Peyer's patch (tissue), 4 donors: ENCODE measurements around the gene CSF1R. TPM values are rescaled to one million over a fixed set of nuclear protein-coding genes. Genes with fewer than 3 reads are reported as not detected.

Experiments
- DNase-seq, 3 donors: peaks; one replicate each; pipeline ENCODE4 v3.0.0-alpha.2; 2017 to 2019
- H3K27ac ChIP-seq, 4 donors: fragments of 200-600 bp; sonication (generic); one replicate each; pipeline ENCODE4 v1.5.1; 2016 to 2019
- H3K27me3 ChIP-seq, 2 donors: fragments of 200-600 bp; sonication (generic); one replicate each; pipeline ENCODE4 v1.5.1; 2019
- H3K36me3 ChIP-seq, 3 donors: fragments of 200-600 bp; sonication (generic); one replicate each; pipeline ENCODE4 v1.5.1; 2016 to 2019
- H3K4me1 ChIP-seq, 4 donors: fragments of 200-600 bp; sonication (generic); one replicate each; pipeline ENCODE4 v1.5.1; 2016 to 2019
- H3K4me3 ChIP-seq, 4 donors: fragments of 200-600 bp; sonication (generic); 1 replicate in 3 of 4; 2 replicates in 1 of 4; pipeline ENCODE4 v1.5.1; 2016 to 2019; ENCODE audit warnings: mild to moderate bottlenecking in 1 of 4
- H3K9me3 ChIP-seq, 4 donors: fragments of 200-600 bp; sonication (generic); one replicate each; pipeline ENCODE4 v1.5.1; 2016 to 2019; ENCODE audit warnings: mild to moderate bottlenecking in 1 of 4
- POLR2A ChIP-seq, 2 donors: fragments of 450-650 bp; IDR thresholded peaks; one replicate each; pipeline ENCODE4 v1.5.1; 2017; ENCODE audit warnings: antibody characterized with exemption in 2 of 2, mild to moderate bottlenecking in 2 of 2, moderate library complexity in 2 of 2
- total RNA-seq, 4 donors: library from RNA; depleted of rRNA; stranded (reverse); fragments of >200 nt; gene quantifications; one replicate each; pipeline ENCODE4 v1.1.0, GENCODE V29; 2016
- TF ChIP-seq, protein P1 (sequence below), 6 experiments: fragments of 450-650 bp in 4 of 6; fragments of 200-600 bp in 2 of 6; sonication (generic) in 1 of 6; IDR thresholded peaks; one replicate each; pipeline ENCODE4 v1.5.1; 2017 to 2019; ENCODE audit warnings: antibody characterized with exemption in 6 of 6, mild to moderate bottlenecking in 3 of 6, moderate library complexity in 1 of 6

Gene CSF1R
- total RNA-seq, 4 donors from 2014 or later: 2.1 to 24.8 (median 13.5) TPM

DNA sequence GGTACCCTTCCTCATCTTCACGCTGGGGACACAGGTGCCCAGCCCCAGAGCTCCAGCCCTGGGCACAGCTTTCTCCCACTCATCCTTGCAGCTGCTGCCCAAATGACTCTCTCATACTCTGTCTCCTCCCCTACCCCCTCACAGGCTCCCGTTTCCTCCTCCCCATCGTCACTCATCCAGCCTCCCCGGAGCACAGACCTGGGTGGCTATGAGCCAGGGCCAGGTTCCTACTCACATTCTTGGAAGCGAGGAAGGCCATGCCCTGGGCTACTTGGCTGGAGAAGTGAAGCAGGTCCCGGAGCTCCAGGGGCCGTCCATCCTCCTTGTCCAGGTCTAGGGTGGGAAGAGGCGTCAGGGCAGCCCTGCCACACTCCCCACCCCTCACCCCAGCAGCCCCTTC, 29.3 kb downstream of the CSF1R start:
- DNase-seq: peak in 1 of 3 donors; percentile 44
- no peak for TF ChIP-seq POLR2A (IDR thresholded peaks at IDR 0.05)
- TF ChIP-seq, protein P1, sequence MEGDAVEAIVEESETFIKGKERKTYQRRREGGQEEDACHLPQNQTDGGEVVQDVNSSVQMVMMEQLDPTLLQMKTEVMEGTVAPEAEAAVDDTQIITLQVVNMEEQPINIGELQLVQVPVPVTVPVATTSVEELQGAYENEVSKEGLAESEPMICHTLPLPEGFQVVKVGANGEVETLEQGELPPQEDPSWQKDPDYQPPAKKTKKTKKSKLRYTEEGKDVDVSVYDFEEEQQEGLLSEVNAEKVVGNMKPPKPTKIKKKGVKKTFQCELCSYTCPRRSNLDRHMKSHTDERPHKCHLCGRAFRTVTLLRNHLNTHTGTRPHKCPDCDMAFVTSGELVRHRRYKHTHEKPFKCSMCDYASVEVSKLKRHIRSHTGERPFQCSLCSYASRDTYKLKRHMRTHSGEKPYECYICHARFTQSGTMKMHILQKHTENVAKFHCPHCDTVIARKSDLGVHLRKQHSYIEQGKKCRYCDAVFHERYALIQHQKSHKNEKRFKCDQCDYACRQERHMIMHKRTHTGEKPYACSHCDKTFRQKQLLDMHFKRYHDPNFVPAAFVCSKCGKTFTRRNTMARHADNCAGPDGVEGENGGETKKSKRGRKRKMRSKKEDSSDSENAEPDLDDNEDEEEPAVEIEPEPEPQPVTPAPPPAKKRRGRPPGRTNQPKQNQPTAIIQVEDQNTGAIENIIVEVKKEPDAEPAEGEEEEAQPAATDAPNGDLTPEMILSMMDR (IDR thresholded peaks at IDR 0.05): no peak

DNA sequence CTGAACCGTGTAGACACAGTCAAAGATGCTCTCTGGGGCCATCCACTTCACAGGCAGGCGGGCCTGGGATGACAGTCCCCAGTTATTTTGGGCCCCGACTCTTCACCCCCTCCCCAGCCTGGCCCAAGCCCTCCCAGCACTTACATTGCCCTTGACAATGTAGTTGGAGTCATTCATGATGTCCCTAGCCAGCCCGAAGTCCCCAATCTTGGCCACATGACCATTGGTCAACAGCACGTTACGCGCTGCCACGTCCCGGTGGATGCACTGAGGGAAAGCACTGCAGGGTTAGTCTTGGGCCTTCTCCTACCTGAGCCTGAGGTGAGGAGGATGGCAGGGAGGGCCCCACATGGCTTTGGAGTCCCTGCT, 30.3 kb downstream of the CSF1R start:
- TF ChIP-seq POLR2A (IDR thresholded peaks at IDR 0.05): no peak
- TF ChIP-seq, protein P1 (IDR thresholded peaks at IDR 0.05): no peak
- DNase-seq: peak in 1 of 3 donors; percentile 42
- H3K36me3 ChIP-seq: peaks cover 0 to 42% (median 2%) of the 10 kb centered on the region in 3 donors
- H3K9me3 ChIP-seq: no peaks in the 10 kb centered on the region
- H3K4me3 ChIP-seq: no peak overlapping the region
- no peak overlapping the region for H3K27ac ChIP-seq
- no peaks in the 10 kb centered on the region for H3K27me3 ChIP-seq
- no peaks in the 10 kb centered on the region for H3K4me1 ChIP-seq

More for the DNA sequence above, 29.3 kb downstream of the CSF1R start:
- H3K27ac ChIP-seq: no peak overlapping the region
- no peak overlapping the region for H3K4me3 ChIP-seq
- no peaks in the 10 kb centered on the region for H3K9me3 ChIP-seq
- H3K4me1 ChIP-seq: no peaks in the 10 kb centered on the region
- no peaks in the 10 kb centered on the region for H3K27me3 ChIP-seq
- peaks cover 0 to 32% (median 0%) of the 10 kb centered on the region in 3 donors for H3K36me3 ChIP-seq

DNA sequence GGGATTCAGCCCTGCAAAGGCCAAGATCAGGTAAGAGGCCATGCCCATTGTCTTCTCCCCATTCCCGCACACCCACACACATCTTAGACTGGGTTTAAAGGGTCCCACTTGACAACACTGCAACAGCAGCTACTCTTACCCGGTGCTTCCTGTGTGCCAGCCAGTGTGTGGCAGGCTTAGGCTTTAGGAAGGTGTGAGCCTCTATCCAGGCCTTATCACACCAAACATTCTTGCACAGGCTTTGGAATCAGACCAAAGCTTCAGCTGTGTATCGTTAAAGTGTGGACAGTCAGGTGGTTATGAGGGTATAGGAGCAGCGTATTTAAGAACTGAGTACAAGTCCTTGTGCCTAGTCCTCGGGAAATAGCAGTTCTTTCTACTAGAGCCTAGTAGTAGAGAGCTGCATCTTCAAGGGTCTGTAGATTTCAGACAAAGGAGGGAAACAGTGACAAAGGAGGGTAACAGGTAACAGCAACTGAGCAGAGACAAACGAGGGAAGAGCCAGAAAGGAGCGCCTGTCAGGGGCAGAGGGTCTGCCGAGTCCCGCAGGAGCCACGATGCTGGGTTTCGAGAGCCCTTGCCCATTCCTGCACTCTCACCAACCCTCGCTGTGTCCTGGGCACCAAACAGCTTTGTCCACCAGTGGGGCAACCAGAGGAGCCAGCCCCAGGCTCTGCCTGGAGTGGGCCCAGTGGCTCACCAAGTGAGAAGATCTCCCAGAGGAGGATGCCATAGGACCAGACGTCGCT, 30.9 kb downstream of the CSF1R start:
- H3K9me3 ChIP-seq: no peaks in the 10 kb centered on the region
- no peak overlapping the region for H3K27ac ChIP-seq
- H3K36me3 ChIP-seq: peaks cover 0 to 47% (median 2%) of the 10 kb centered on the region in 3 donors
- no peak overlapping the region for H3K4me3 ChIP-seq
- no peaks in the 10 kb centered on the region for H3K27me3 ChIP-seq
- TF ChIP-seq, protein P1 (IDR thresholded peaks at IDR 0.05): no peak
- TF ChIP-seq POLR2A (IDR thresholded peaks at IDR 0.05): no peak
- H3K4me1 ChIP-seq: no peaks in the 10 kb centered on the region
- peak in 1 of 3 donors; percentile 37 for DNase-seq

DNA sequence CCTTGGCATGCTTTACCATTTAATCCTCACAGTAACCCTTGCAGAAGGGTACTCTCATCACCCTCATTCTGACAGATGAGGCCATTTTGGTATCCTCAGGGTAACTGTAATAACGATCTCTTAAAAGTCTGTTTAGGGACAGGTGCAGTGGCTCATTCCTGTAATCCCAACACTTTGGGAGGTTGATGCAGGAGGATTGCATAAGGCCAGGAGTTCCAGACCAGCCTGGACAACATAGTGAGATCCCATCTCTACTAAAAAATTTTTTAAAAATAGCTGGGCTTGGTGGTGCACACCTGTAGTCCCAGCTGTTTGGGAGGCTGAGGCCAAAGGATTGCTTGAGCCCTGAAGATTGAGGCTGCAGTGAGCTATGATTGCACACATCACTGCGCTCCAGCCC, 31.8 kb downstream of the CSF1R start:
- peaks cover 0 to 57% (median 2%) of the 10 kb centered on the region in 3 donors for H3K36me3 ChIP-seq
- DNase-seq: no peak

DNA sequence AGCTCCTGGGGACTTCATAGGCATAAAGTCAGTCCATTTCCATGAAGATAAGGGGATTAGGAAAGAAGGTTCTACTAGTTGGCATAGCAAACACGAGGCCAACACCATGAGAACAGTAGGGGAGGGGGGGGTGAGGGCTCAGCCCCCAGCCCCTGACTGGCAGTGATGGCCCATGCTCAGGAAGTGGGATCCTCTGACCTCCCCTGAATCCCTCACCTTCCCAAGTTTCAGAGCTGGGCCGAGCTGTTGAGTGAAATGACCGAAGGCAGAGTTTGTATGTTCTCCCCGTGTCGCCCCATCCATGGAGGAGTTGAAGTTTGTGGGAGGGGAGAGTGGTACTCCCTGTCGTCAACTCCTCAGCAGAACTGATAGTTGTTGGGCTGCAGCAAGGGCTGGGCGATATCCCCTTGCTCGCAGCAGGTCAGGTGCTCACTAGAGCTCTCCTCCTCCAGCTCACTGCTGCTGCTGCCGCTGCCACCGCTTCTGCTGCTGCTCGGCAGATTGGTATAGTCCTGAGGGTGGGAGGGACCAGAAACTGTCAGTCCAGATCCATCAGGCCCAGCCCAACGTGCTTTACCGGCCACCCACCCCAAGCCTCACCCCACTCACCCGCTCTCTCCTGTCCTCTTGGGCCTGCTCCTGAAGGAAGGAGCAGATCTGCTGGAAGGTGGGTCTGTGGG, 32.5 kb downstream of the CSF1R start:
- no peak overlapping the region for H3K4me3 ChIP-seq
- DNase-seq: no peak
- TF ChIP-seq POLR2A (IDR thresholded peaks at IDR 0.05): no peak
- TF ChIP-seq, protein P1 (IDR thresholded peaks at IDR 0.05): no peak
- peaks cover 0 to 64% (median 2%) of the 10 kb centered on the region in 3 donors for H3K36me3 ChIP-seq
- no peaks in the 10 kb centered on the region for H3K4me1 ChIP-seq
- no peaks in the 10 kb centered on the region for H3K9me3 ChIP-seq
- H3K27me3 ChIP-seq: no peaks in the 10 kb centered on the region
- no peak overlapping the region for H3K27ac ChIP-seq

More for the DNA sequence above, 31.8 kb downstream of the CSF1R start:
- Histone ChIP-seq H3K4me3 (no peak overlapping the region), H3K4me1 (no peaks in the 10 kb centered on the region), H3K27ac (no peak overlapping the region), H3K27me3 (no peaks in the 10 kb centered on the region), H3K9me3 (no peaks in the 10 kb centered on the region)
- TF ChIP-seq, protein P1 (IDR thresholded peaks at IDR 0.05): no peak
- TF ChIP-seq POLR2A (IDR thresholded peaks at IDR 0.05): no peak
